ENCODE measurements around the gene SMG6.

The SMG6 gene

DNA sequence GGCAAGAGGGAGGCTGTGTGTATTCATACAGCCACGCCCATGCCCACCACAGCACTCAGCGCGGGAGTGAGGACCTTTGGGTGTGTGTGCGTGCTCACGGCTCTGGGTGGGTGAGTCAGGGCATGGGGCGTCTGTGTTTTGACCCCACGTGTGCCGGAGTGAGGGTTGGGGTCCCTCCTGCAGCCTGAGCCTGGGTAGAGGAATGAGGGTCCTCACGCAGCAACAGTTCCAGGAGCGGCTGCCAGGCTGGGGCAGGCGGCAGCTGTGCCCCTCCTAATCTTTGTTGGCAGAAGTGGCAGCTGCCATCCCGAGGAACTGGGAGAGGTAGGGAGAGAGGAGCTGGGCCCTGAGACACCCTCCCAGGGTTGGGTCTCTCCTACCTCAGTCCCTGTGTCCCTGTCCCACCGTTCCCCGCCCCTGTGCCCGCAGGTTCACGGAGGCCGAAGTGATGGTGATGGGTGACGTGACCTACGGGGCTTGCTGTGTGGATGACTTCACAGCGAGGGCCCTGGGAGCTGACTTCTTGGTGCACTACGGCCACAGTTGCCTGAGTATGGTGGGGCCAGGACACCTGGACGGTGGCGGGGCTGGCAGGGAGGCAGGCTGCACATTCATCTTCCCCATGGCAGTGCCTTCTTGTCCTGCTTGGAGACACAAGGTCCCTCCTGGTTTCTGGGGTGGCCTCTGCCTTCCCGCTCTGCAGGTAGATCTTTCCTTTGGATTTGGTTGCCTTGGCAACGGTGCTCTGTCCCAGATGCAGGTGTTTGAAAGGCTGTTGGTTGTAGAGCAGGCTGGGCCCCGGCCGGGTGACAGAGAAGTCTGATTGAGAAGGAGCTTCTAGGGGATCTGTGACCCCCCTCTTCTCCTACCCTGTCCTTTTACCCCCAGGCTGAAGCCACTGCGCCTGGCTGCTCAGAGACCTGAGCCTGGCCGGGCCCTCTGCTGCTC, 267.8 kb downstream of the SMG6 start:
- no peak for TF ChIP-seq CTCF (IDR thresholded peaks at IDR 0.05)

DNA sequence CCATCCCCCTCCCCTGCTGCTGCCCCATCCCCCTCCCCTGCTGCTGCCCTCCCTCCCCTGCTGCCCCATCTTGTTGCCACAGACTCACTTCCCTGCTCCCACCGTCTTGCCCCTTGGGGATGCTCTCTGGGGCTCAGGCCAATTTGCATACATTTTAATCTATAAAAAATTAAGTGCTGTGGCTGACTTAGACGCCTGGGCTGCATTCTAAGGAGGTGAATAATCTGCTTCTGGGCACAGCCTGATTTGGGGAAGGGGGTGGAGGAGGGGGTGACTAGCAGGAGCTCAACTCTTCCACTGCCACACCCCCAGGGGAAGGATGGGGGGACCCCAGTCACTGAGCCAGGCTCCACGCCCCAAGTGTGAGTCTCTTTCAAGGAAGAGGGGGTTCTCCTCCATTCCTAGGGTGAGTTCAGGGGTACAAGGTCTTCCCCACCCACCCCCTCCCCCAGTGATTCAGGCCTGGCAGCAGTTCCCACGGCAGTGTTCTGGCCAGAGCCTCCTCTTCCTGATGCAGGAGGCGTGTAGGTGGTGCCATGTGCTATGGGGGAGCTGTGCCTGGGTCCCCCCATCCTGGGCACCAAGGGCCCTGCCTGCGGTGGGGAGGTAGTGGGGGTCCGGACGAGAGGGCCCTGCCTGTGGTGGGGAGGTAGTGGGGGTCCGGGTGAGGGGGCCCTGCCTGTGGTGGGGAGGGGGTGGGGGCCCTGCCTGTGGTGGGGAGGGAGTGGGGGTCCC, 268.6 kb downstream of the SMG6 start:
- TF ChIP-seq CTCF (IDR thresholded peaks at IDR 0.05), result no peak

GRCh38 chr17:2034157-2034556, 269.4 kb downstream of the SMG6 start:
- no peak for TF ChIP-seq CTCF (IDR thresholded peaks at IDR 0.05)

DNA sequence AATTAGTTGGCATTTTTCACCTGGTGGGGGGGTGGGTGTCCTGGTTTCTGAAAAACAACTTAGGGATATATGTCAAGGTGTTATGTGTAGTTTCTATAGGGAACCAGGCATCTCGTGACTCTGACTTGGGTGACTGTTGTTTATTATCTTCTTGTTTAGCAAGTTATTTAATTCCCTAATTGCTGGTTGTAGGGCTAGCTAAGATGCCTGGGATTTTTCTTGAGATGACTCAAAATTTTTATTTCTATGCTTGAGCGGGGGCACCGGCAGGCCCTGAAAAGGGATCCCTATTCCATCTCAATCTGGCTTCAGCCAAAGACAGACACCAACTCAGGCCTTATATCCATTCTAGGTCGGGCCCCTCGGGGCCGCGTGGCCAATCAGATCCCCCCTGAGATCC, 270.4 kb downstream of the SMG6 start:
- TF ChIP-seq CTCF (IDR thresholded peaks at IDR 0.05), result no peak

- peak; percentile 52 for TF ChIP-seq CTCF (IDR thresholded peaks at IDR 0.05)
Measured at GRCh38 chr17:2030779-2031163, 272.8 kb downstream of the SMG6 start.

DNA sequence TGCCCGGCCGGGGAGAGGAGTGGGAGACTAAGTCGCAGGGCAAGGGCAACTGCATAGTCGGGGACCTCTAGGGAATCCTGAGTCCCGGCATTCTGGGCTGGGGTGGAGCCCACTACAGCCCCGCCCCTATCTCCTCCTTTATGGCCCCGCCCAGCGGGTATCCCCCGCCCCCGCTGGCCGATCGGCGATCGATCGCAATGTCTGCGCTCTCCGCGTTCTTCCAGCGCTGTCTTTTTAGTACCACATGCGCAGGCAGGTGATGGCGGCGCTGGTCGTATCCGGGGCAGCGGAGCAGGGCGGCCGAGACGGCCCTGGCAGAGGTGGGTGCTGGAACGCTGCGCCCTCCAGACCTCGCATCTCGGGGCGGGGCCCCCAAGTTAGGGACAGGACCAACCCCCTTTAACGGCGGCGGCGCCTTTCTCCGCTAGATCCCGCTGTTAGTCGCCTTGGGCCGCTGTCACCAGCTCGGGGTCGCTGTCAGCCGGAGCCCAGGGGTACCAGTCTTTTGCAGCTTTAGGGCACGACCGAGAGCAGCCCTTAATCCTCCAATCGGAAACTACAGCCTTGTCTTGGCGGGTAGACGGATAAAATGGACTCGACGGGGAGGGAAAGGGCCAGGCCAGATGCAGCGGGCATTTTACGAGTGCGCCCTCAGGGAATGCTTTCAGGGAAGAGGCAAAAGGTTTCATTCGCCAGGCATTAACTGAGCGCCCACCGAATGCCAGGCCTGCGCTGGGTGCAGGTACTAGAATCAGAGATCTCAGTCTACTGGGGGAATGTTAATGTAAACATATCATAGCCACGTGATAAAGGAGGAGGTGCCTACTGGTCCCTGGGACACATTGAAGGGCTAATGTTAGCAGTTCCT, 273.4 kb downstream of the SMG6 start, which contains the start of gene DPH1:
DPH1 (plus strand) TSS at position 243 of the 868 bp plus-strand sequence; CDS start at position 260, 17 bp downstream.
- no peak for TF ChIP-seq CTCF (IDR thresholded peaks at IDR 0.05)

DNA sequence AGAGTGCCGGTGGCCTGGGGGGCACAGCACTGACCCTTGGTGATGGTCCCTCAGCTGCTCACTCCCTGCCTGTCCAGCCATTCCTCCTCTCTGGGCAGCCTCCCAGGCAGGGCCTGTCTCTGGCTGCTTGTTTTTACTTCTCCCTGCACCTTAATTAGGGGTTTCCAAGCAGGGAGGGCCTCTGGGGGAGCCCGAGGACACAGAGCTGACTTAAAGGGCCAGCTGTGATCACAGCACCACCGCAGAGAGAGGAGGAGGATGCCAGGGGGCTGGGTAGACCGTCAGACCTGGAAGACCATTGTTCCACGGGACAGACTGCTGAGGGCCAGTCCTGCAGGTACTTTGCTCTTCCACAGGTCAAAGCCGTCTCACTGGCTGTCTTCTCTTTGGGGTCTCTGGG, 274.8 kb downstream of the SMG6 start:
- no peak for TF ChIP-seq CTCF (IDR thresholded peaks at IDR 0.05)
